ENCODE results near the gene FBLN5. TPM values are rescaled to one million over a fixed set of nuclear protein-coding genes. Genes with fewer than 3 reads are reported as not detected.
A peak's percentile ranks its signal among the peaks of the same experiment; 100 is the strongest.
"Not testable (repeated sequence)": the region's sequence is repeated elsewhere in the genome, so short reads cannot be mapped to it uniquely, and the experiment has no call there.

The FBLN5 gene
- total RNA-seq, 2 experiments from 2014 or later, result 3.0 to 4.7 TPM

DNA sequence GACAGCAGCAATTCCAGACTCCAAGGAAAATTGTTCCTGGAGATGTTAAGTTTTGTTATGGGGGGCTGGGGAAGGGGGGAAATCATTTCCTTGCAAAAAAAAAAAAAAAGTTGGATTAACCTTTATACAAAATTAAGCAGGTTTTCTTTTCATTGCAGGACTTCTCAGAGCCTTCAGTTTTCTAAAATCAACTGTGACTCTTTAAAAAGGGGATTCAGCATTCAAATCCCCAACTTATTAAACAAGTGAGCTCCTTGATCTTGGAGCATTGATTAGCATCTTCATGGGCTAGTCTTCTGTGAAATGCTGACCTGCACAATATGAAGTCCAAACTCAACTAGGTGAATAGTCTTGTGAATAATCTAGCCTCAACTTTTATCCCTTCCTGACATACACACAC, 87.3 kb downstream of the FBLN5 start:
- H3K4me1 Mint-ChIP-seq, result peaks cover 91% of the 10 kb centered on the region
- intact Hi-C loops (cut with DNase I, micrococcal nuclease), result loop anchor here (10.0 kb wide), 4 partner anchors 535 to 795 kb away; partner anchors contain the start of gene RPS6KA5 (in 1 of the 2)
- no peaks in the 10 kb centered on the region for H3K27me3 Mint-ChIP-seq
- H3K27ac Mint-ChIP-seq, result peak overlapping the region; percentile 92
- ChIA-PET POLR2A (interaction anchor here (0.6 kb wide), 1 partner anchor 192 kb away, joined by 5 read pairs; no protein-coding TSS in a partner anchor), CTCF (interaction anchor here (0.6 to 2.3 kb wide), 4 partner anchors 14 to 69 kb away, joined by 3 to 9 read pairs (median 5); no protein-coding TSS in a partner anchor)
- H3K36me3 Mint-ChIP-seq (ENCODE audit: low read depth), result peaks cover 20% of the 10 kb centered on the region
- ATAC-seq (no peak), DNase-seq (no peak)
- H3K9me3 Mint-ChIP-seq (ENCODE audit: low read depth), result no peaks in the 10 kb centered on the region
- no peak overlapping the region for H3K4me3 Mint-ChIP-seq

DNA sequence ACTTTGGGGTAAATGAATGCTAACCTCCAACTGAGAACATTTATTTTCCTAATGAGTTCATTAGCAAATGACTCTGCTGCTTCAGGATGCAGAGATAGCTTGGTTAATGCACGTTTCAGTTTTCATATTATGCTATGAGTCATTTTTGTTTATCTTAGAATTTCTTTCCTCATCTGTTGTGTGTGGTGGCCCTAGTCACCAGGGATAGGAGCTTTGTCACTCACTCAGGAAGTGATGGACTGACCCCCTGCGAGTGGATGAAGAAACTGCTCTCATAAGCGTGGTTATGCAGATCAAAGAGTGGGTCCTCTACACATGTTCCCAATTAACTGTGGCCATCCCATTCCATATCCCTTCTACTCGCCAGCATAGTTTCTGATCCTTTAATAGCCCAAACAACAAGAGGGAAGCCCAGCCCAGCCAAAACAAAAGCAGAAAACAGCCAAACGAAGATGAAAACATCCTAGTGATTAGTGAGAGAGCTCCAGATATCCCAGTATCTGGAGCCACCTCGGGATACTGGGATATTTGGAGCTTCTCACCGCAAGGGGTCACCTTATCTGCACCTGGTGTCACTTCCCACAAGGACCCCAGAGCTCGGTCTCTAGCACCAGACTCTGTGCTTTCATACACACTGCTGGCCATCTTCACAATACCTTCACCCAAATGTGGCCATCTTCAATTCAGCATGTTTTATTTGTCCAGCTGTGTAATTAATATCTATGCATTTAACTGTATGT, 88.8 kb downstream of the FBLN5 start:
- peaks cover 20% of the 10 kb centered on the region for H3K36me3 Mint-ChIP-seq (ENCODE audit: low read depth)
- DNase-seq (peak; percentile 58), ATAC-seq (peak; percentile 75)
- CTCF ChIA-PET, result interaction anchor here (0.6 to 2.3 kb wide), 7 partner anchors 16 to 83 kb away, joined by 3 to 9 read pairs (median 4); no protein-coding TSS in a partner anchor
- peak overlapping the region; percentile 86 for H3K27ac Mint-ChIP-seq
- peak overlapping the region; percentile 9 for H3K4me3 Mint-ChIP-seq
- H3K4me1 Mint-ChIP-seq, result peaks cover 91% of the 10 kb centered on the region
- POLR2A ChIA-PET, result no interaction called here
- intact Hi-C loops (cut with DNase I, micrococcal nuclease), result loop anchor here in 1 of 2 experiments (1.0 kb wide), 1 partner anchor 22 kb away; no protein-coding TSS in a partner anchor
- no peaks in the 10 kb centered on the region for H3K9me3 Mint-ChIP-seq (ENCODE audit: low read depth)
- H3K27me3 Mint-ChIP-seq, result no peaks in the 10 kb centered on the region

DNA sequence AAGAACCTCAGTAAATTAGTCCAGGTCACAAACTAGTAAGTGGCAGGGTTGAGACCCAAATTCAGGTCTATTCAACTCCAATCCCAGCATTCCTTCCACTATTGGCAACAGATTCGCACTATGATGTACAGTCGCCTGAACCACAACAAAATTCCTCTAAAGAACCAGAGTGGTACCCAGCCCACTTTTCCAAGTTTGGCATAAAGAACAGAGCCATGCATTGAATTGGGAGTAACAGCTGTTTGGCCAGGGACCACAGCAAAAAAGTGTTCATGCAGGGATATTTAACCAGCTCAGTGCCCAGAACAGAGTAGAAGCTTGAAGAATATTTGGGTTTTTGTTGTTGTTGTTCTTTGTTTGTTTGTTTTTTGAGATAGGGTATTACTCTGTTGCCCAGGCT, 89.9 kb downstream of the FBLN5 start:
- ATAC-seq, result no peak
- CTCF ChIA-PET, result no interaction called here
- intact Hi-C loops (cut with DNase I, micrococcal nuclease), result loop anchor here in 1 of 2 experiments (1.0 kb wide), 1 partner anchor 21 kb away; no protein-coding TSS in a partner anchor
- H3K27me3 Mint-ChIP-seq, result no peaks in the 10 kb centered on the region
- DNase-seq, result no peak
- peaks cover 89% of the 10 kb centered on the region for H3K4me1 Mint-ChIP-seq
- H3K27ac Mint-ChIP-seq, result no peak overlapping the region
- no peak overlapping the region for H3K4me3 Mint-ChIP-seq
- H3K36me3 Mint-ChIP-seq (ENCODE audit: low read depth), result peaks cover 17% of the 10 kb centered on the region
- no peaks in the 10 kb centered on the region for H3K9me3 Mint-ChIP-seq (ENCODE audit: low read depth)
- POLR2A ChIA-PET, result no interaction called here

DNA sequence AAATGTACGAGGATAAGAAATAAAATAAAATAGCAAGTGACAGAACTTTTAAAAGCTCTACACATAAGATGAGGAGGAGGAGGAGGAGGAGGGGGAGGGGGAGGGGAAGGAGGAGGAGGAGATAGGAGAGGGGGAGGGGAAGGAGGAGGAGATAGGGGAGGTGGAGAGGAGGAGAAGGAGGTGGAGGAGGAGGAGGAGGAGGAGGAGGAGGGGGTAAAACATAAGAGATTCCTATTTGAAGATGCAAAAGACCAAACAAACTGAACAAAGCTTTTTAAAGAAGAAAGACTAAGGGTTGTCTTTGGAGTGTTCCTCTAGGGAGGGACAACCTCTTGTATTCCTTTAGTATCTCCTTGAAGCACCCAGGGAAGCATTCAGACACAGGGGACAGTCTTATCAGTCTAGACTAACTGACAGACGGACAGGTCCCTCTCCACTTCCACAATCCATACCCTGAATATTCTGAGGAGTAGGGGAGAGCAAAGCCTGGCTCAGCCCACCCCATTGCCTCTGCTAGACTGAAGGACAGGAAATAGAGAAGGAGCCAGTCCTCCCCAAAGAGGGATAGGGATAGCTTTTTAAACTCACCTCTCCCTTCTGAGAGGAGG, 93.1 kb downstream of the FBLN5 start:
- ATAC-seq (no peak), DNase-seq (no peak)
- no peak overlapping the region for H3K4me3 Mint-ChIP-seq
- intact Hi-C loops (cut with DNase I, micrococcal nuclease), result no loop called here
- no peaks in the 10 kb centered on the region for H3K9me3 Mint-ChIP-seq (ENCODE audit: low read depth)
- peak overlapping the region; percentile 68 for H3K27ac Mint-ChIP-seq
- ChIA-PET CTCF (interaction anchor here (1.3 kb wide), 1 partner anchor 9 kb away, joined by 3 read pairs; no protein-coding TSS in a partner anchor), POLR2A (no interaction called here)
- H3K27me3 Mint-ChIP-seq, result no peaks in the 10 kb centered on the region
- peaks cover 7% of the 10 kb centered on the region for H3K36me3 Mint-ChIP-seq (ENCODE audit: low read depth)
- peaks cover 74% of the 10 kb centered on the region for H3K4me1 Mint-ChIP-seq

DNA sequence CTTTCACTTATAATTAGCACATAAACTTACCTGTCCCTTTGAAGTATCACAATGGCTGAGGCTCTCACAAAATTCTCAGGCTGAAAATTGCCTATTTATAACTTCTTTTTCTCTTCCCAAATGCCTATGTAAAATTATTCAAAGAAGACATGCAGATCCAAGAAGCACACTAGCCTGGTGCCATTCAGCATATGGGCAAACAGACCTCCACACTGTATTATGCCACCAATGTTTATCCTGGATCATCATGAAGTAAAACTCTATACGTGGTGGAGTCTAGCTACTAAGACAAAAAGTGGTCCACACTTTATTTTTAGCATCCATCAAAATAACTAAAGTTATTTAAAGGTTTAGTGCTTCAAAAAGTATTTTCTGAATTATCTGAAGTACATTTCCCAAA, 95.9 kb downstream of the FBLN5 start:
- ChIA-PET POLR2A (no interaction called here), CTCF (interaction anchor here (1.0 kb wide), 1 partner anchor 12 kb away, joined by 4 read pairs; no protein-coding TSS in a partner anchor)
- Mint-ChIP-seq H3K9me3 (ENCODE audit: low read depth) (no peaks in the 10 kb centered on the region), H3K27ac (no peak overlapping the region), H3K27me3 (no peaks in the 10 kb centered on the region), H3K4me3 (no peak overlapping the region), H3K4me1 (peaks cover 61% of the 10 kb centered on the region), H3K36me3 (ENCODE audit: low read depth) (peaks cover 9% of the 10 kb centered on the region)
- intact Hi-C loops (cut with DNase I, micrococcal nuclease), result no loop called here
- DNase-seq, result no peak
- ATAC-seq, result no peak

GRCh38 chr14:91848504-91849001, 98.9 kb downstream of the FBLN5 start:
- no peak overlapping the region for H3K4me3 Mint-ChIP-seq
- peaks cover 12% of the 10 kb centered on the region for H3K36me3 Mint-ChIP-seq (ENCODE audit: low read depth)
- ChIA-PET CTCF (interaction anchor here (0.7 kb wide), 1 partner anchor 68 kb away, joined by 4 read pairs; no protein-coding TSS in a partner anchor), POLR2A (no interaction called here)
- no peaks in the 10 kb centered on the region for H3K9me3 Mint-ChIP-seq (ENCODE audit: low read depth)
- peaks cover 46% of the 10 kb centered on the region for H3K4me1 Mint-ChIP-seq
- no peak for ATAC-seq
- intact Hi-C loops (cut with DNase I, micrococcal nuclease), result no loop called here
- H3K27ac Mint-ChIP-seq, result no peak overlapping the region
- no peaks in the 10 kb centered on the region for H3K27me3 Mint-ChIP-seq
- no peak for DNase-seq

DNA sequence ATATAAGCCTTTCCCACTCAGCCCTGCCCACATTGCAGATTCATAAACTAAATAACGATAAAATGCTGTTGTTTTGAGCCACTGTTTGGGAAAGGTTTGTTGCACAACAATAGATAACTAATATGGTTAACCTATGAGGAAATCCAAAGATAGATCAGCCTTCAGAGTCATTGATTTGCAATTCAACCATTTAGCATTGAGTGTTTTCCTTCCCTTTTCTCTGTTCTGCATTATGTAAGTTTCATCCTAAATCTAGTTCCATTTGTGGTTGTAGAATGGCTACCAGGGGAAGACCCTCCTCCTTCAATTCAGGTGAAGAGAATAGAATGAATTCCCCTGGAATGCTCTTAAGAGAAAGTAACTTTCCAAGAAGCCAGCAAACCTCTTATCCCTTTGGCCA, 99.8 kb downstream of the FBLN5 start:
- no peak for ATAC-seq
- Mint-ChIP-seq H3K27me3 (no peaks in the 10 kb centered on the region), H3K36me3 (ENCODE audit: low read depth) (peaks cover 12% of the 10 kb centered on the region), H3K4me1 (peaks cover 48% of the 10 kb centered on the region), H3K9me3 (ENCODE audit: low read depth) (no peaks in the 10 kb centered on the region), H3K27ac (no peak overlapping the region), H3K4me3 (no peak overlapping the region)
- ChIA-PET POLR2A (no interaction called here), CTCF (interaction anchor here (1.1 kb wide), 1 partner anchor 16 kb away, joined by 5 read pairs; no protein-coding TSS in a partner anchor)
- intact Hi-C loops (cut with DNase I, micrococcal nuclease), result loop anchor here in 1 of 2 experiments (1.0 kb wide), 1 partner anchor 9 kb away; no protein-coding TSS in a partner anchor
- DNase-seq, result no peak

DNA sequence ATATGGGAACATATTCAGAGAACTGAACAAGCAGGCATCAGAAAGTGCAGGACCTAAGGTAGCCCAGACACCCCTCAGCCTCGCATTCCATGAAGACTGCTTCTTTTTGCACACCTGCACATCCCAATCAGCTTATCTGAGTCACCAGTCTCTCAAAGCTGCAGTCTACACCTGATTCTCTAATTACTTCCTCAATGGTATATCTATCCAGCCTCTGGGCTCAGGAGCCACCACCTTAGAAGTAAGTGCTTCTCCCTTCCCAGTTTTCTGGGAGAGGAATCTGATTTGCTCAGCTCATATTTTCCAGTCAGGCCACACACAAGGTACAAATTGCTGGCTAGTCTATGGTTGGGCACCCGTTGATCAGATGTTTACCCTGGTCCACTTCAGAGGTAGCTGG, 101.8 kb downstream of the FBLN5 start:
- ChIA-PET POLR2A (no interaction called here), CTCF (interaction anchor here (1.0 to 1.5 kb wide), 4 partner anchors 10 to 27 kb away, joined by 3 to 5 read pairs (median 4); no protein-coding TSS in a partner anchor)
- Mint-ChIP-seq H3K27me3 (no peaks in the 10 kb centered on the region), H3K9me3 (ENCODE audit: low read depth) (no peaks in the 10 kb centered on the region), H3K36me3 (ENCODE audit: low read depth) (peaks cover 16% of the 10 kb centered on the region), H3K4me3 (no peak overlapping the region), H3K4me1 (peaks cover 52% of the 10 kb centered on the region), H3K27ac (no peak overlapping the region)
- ATAC-seq (no peak), DNase-seq (no peak)
- intact Hi-C loops (cut with DNase I, micrococcal nuclease), result no loop called here

GRCh38 chr14:91845056-91845455, 102.4 kb downstream of the FBLN5 start:
- peaks cover 17% of the 10 kb centered on the region for H3K36me3 Mint-ChIP-seq (ENCODE audit: low read depth)
- H3K27me3 Mint-ChIP-seq; H3K9me3 Mint-ChIP-seq (ENCODE audit: low read depth); H3K4me3 Mint-ChIP-seq; ATAC-seq; intact Hi-C loops (cut with DNase I, micrococcal nuclease); H3K27ac Mint-ChIP-seq; DNase-seq; POLR2A ChIA-PET: not testable (repeated sequence)
- CTCF ChIA-PET, result interaction anchor here (0.6 to 1.2 kb wide), 4 partner anchors 10 to 68 kb away, joined by 3 to 5 read pairs (median 3); no protein-coding TSS in a partner anchor
- peaks cover 54% of the 10 kb centered on the region for H3K4me1 Mint-ChIP-seq

DNA sequence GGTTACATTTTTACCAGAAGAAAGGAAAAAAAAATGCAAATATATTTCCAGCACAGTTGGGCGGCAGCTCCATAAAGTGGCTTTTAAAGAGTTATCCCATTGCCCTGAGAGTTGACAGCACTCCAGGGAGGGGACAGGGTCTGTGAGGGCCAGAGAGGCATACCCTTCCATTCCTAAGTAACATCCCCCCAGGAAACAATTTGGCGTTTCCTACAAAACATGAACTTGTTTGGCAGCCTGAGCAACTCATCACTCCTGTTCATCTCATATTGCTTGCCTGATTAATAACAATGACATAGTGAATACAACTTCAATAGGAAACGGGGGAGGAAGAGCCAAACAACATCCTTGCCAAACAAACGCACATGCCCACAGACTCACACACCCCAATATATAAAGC, 103.5 kb downstream of the FBLN5 start:
- H3K9me3 Mint-ChIP-seq (ENCODE audit: low read depth), result no peaks in the 10 kb centered on the region
- H3K27ac Mint-ChIP-seq, result no peak overlapping the region
- CTCF ChIA-PET, result no interaction called here
- no peaks in the 10 kb centered on the region for H3K27me3 Mint-ChIP-seq
- POLR2A ChIA-PET, result no interaction called here
- DNase-seq (no peak), ATAC-seq (no peak)
- H3K36me3 Mint-ChIP-seq (ENCODE audit: low read depth), result peaks cover 19% of the 10 kb centered on the region
- intact Hi-C loops (cut with DNase I, micrococcal nuclease), result no loop called here
- no peak overlapping the region for H3K4me3 Mint-ChIP-seq
- H3K4me1 Mint-ChIP-seq, result peaks cover 61% of the 10 kb centered on the region

DNA sequence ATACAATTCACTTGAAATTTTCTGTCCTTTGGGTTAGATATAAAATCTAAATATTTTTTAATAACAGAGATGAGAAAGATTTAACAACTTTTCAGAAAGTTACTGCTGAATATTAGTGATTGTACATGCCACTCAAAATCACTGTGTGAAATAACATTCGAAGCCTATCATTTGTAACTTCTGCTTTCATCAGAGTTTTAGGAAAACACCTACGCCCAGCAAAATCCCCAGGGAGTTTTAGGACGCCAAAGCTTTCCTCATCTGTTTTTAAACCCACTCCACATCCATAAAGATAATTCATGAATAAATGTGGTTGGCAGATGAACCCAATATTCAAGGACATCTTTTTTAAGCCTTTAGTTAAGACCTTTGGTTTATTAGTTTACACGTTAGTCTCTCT, 104.1 kb downstream of the FBLN5 start:
- Mint-ChIP-seq H3K9me3 (ENCODE audit: low read depth) (no peaks in the 10 kb centered on the region), H3K4me1 (peaks cover 60% of the 10 kb centered on the region), H3K4me3 (no peak overlapping the region), H3K27ac (no peak overlapping the region), H3K36me3 (ENCODE audit: low read depth) (peaks cover 16% of the 10 kb centered on the region), H3K27me3 (no peaks in the 10 kb centered on the region)
- DNase-seq (no peak), ATAC-seq (no peak)
- POLR2A ChIA-PET, result no interaction called here
- intact Hi-C loops (cut with DNase I, micrococcal nuclease), result no loop called here
- CTCF ChIA-PET, result interaction anchor here (0.9 to 1.5 kb wide), 2 partner anchors 12 to 23 kb away, joined by 3 to 5 read pairs; partner anchors contain the start of gene TC2N
